Activated naive CD8-positive, alpha-beta T cell treated with anti-CD3 and anti-CD28 coated beads, Interleukin-2, amount 50 U/mL, for 24 hours (primary cell): Measurements from ENCODE around the gene RAB3C.
A peak's percentile ranks its signal among the peaks of the same experiment; 100 is the strongest.

ENCODE experiments used
- ATAC-seq: fragments of 150-1000 bp; cut with Tn5 transposase; one replicate; pipeline ENCODE4 v1.10.0; 2021
- DNase-seq: peaks from one replicate; pipeline ENCODE4 v3.0.0; 2021
- H3K27ac Mint-ChIP-seq: one replicate; pipeline ENCODE4 v1.8.0; 2021; ENCODE audit warnings: mild to moderate bottlenecking, mixed read lengths
- H3K27me3 Mint-ChIP-seq: one replicate; pipeline ENCODE4 v1.8.0; 2021; ENCODE audit warnings: mixed read lengths
- H3K36me3 Mint-ChIP-seq: one replicate; pipeline ENCODE4 v1.8.0; 2021; ENCODE audit warnings: low read depth, mixed read lengths
- H3K4me1 Mint-ChIP-seq: one replicate; pipeline ENCODE4 v1.8.0; 2021; ENCODE audit warnings: mixed read lengths
- H3K4me3 Mint-ChIP-seq: one replicate; pipeline ENCODE4 v1.8.0; 2021; ENCODE audit warnings: mild to moderate bottlenecking, moderate library complexity, mixed read lengths
- H3K9me3 Mint-ChIP-seq: one replicate; pipeline ENCODE4 v1.8.0; 2021; ENCODE audit warnings: mixed read lengths

Gene RAB3C

DNA sequence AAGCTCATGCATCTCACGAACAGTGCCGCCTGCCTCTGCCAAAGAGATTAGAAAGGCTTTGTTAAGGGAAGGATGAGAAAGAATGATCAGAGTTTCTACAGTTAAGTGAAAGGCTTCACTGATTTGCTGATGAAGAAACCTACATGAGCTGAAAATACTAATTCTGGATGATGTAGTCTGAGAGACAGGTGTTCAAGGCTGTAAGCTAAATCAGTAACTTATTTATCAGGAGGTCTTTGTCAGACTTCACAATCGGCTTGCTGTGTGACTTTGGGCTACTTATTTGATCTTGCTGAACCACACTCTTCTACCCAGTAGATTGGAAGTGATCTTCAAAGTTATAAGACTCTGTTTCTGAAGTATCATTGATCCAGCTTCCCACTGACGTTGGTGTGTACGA is 264.2 kb downstream of the RAB3C start:
- ATAC-seq (no peak), DNase-seq (no peak)
- H3K4me1 Mint-ChIP-seq = no peaks in the 10 kb centered on the region
- H3K36me3 Mint-ChIP-seq = no peaks in the 10 kb centered on the region
- no peaks in the 10 kb centered on the region for H3K9me3 Mint-ChIP-seq
- no peak overlapping the region for H3K27ac Mint-ChIP-seq
- H3K27me3 Mint-ChIP-seq = no peaks in the 10 kb centered on the region
- no peak overlapping the region for H3K4me3 Mint-ChIP-seq

DNA sequence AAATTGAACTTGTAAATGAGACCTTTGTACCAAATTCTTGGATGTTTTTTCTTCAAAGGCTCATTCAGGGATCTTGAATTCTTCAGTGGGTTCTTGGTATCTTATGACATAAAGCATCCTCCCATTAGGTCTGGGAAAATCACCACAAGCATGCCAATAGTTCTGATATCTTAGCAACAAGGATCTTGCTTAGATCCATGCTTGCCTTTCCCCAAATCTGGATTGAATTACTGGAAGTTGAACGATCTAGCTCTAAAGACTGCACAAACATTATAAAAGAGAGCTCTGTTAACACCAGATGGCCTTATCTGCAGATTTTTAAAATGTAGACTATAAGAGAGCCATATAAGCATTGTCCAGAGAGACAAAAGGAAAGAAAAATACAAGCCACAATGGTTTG is 266.3 kb downstream of the RAB3C start:
- H3K27ac Mint-ChIP-seq = no peak overlapping the region
- H3K27me3 Mint-ChIP-seq = no peaks in the 10 kb centered on the region
- ATAC-seq (no peak), DNase-seq (no peak)
- H3K4me1 Mint-ChIP-seq = no peaks in the 10 kb centered on the region
- H3K4me3 Mint-ChIP-seq = no peak overlapping the region
- no peaks in the 10 kb centered on the region for H3K36me3 Mint-ChIP-seq
- no peaks in the 10 kb centered on the region for H3K9me3 Mint-ChIP-seq

DNA sequence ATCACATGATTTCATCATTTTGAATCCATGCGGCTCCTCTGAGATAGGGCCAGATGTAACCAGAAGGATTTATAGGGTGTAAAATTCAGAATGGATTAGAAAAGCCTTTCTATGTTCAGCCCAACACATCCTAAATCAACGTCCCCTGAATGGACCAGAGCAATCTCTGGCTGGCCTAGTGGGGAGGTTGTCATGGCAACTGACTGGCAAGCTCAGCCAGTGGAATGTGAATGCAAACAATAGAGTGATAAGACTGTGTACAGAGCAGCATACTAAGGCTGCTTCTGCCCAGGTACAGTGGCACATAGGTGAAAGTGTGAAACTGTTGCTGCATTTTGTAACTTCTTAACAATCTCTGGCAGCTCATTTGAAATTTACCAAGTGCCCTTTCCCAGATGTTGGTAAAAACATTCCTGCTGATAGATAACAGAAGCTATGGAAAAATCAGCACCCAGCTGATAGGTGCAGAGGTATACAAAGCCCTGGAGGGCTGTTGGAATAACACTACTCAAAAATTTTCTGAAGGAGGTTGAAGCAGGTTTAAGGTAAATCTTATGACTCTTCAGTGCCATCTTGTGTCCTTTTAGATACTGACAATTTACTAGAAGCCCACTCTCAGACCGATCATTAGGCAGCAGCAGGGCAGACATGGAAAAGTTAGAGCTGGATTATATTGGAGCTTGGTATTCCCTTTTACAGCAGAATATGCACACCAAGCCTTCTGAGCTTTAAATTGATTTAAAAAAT is 267.2 kb downstream of the RAB3C start:
- Mint-ChIP-seq H3K4me1 (no peaks in the 10 kb centered on the region), H3K9me3 (no peaks in the 10 kb centered on the region), H3K36me3 (no peaks in the 10 kb centered on the region), H3K4me3 (no peak overlapping the region), H3K27me3 (no peaks in the 10 kb centered on the region), H3K27ac (no peak overlapping the region)
- ATAC-seq (no peak), DNase-seq (no peak)

DNA sequence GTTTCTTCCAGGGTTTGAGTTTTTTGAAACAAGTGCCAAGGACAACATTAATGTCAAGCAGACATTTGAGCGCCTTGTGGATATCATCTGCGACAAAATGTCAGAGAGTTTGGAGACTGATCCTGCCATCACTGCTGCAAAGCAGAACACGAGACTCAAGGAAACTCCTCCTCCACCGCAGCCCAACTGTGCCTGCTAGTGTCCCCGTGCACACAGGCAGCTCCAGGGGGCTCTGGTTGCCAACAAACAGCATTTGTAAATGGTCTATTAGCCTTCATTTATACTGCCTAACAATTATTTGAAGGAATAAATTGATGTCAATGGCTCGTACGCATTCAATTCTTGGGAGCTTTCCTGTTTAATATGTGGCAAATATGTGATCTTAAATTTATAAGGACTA is 268.3 kb downstream of the RAB3C start:
- Mint-ChIP-seq H3K27ac (no peak overlapping the region), H3K36me3 (no peaks in the 10 kb centered on the region), H3K4me3 (no peak overlapping the region), H3K27me3 (no peaks in the 10 kb centered on the region), H3K4me1 (no peaks in the 10 kb centered on the region), H3K9me3 (no peaks in the 10 kb centered on the region)
- no peak for DNase-seq
- ATAC-seq = no peak

DNA sequence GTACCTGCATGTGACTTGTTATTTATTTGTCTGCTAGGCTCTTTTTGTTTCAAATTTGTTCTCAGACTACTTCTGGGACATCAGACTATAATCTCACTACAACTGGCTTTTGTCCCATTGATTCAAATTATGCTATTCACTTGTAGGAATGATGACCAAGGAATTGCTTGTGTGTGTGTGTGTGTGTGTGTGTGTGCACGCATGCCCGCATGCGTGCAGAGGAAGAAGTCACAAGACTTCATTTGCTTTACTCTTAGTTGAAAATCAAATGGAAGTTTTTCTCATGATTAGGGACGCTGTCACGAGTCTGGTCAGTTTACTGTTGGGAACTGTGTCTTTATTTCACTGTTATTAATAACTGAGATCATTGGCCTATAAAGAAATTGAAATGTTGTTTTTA is 268.7 kb downstream of the RAB3C start:
- no peak for ATAC-seq

DNA sequence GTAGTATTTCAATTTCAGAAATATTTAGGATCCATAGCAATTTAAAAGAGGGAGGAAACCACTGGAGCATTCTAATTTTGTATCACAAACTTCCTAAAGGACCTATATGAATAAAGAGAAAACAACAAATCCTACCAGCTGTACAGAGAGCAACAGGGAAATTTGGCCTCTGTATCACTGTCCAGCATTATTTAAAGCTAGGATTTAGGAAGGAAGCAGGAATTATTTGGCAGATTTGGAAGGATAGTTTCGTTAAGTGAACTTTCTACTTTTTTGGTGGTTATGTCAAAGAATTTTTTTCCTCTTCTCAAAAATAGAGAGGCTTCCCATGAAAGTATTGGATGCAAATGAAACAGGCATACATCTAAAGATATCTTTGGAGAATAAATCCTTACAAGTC is 269.7 kb downstream of the RAB3C start:
- H3K36me3 Mint-ChIP-seq = no peaks in the 10 kb centered on the region
- no peak overlapping the region for H3K4me3 Mint-ChIP-seq
- no peaks in the 10 kb centered on the region for H3K27me3 Mint-ChIP-seq
- DNase-seq (no peak), ATAC-seq (no peak)
- no peaks in the 10 kb centered on the region for H3K4me1 Mint-ChIP-seq
- no peaks in the 10 kb centered on the region for H3K9me3 Mint-ChIP-seq
- no peak overlapping the region for H3K27ac Mint-ChIP-seq

More for the DNA sequence above, 268.7 kb downstream of the RAB3C start:
- Mint-ChIP-seq H3K9me3 (no peaks in the 10 kb centered on the region), H3K4me1 (no peaks in the 10 kb centered on the region), H3K4me3 (no peak overlapping the region), H3K36me3 (no peaks in the 10 kb centered on the region), H3K27me3 (no peaks in the 10 kb centered on the region), H3K27ac (no peak overlapping the region)
- no peak for DNase-seq

DNA sequence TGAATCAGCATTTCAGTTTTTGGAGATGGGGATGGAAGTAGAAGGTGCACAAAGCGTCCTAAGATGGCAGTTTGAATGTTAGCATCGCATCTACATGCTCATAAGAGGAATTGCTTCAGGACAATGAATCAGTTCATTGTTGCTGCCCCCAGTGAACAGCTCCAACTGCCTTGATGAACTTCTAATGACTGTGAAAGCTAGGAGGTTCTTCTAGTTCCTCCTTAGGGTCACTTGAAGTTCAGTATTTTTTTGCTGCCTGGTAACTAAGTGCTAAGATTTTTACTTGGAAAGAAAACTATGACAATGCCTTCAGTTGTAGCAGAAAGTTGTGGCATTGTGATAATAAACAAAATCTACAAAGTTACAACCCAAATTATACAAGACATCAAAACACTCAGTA is 271.6 kb downstream of the RAB3C start:
- no peak overlapping the region for H3K27ac Mint-ChIP-seq
- no peaks in the 10 kb centered on the region for H3K36me3 Mint-ChIP-seq
- H3K4me3 Mint-ChIP-seq = no peak overlapping the region
- DNase-seq (no peak), ATAC-seq (no peak)
- no peaks in the 10 kb centered on the region for H3K27me3 Mint-ChIP-seq
- no peaks in the 10 kb centered on the region for H3K9me3 Mint-ChIP-seq
- no peaks in the 10 kb centered on the region for H3K4me1 Mint-ChIP-seq

DNA sequence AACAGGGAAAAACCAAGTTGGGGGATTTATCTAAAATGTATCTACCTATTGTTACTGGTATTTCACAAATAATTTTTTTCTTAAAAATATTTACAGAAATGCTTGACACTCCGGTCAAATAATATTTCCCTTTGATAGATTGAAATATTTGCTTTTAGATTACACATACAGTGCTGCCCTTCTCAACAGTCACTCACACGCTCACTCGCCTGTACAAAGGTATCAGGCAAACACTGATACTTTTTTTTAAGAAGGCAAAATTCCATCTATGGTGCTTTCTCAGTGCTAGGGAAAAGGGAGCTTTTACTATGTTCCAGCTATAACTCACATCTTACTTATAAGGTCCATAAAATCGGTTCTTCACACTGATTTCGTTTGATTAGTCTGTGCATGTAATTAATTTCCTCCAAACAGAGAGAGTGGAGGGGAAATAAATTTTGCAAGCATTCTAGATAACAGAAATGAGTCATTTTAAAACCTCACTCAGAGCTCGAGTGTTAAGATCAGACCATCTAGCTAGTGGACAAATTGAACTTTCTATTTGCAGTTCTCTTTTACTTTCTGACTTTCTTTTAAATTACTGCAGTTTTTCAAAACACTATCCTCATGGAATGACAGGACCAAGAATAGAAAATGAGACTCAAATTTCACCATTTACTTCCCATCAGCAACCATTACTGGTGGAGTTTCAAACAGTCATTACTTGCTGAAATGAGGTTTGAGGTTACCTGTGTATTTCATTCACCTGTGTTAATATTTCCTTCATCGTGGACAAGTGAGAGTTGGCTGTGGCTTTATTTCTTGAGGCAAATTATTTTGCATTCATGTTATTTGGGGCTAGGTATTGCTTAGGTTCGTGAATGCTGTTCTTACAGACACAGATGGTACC is 273.2 kb downstream of the RAB3C start:
- no peaks in the 10 kb centered on the region for H3K4me1 Mint-ChIP-seq
- H3K36me3 Mint-ChIP-seq = no peaks in the 10 kb centered on the region
- no peaks in the 10 kb centered on the region for H3K9me3 Mint-ChIP-seq
- H3K27ac Mint-ChIP-seq = no peak overlapping the region
- no peak overlapping the region for H3K4me3 Mint-ChIP-seq
- no peak for ATAC-seq
- DNase-seq = no peak
- H3K27me3 Mint-ChIP-seq = no peaks in the 10 kb centered on the region

DNA sequence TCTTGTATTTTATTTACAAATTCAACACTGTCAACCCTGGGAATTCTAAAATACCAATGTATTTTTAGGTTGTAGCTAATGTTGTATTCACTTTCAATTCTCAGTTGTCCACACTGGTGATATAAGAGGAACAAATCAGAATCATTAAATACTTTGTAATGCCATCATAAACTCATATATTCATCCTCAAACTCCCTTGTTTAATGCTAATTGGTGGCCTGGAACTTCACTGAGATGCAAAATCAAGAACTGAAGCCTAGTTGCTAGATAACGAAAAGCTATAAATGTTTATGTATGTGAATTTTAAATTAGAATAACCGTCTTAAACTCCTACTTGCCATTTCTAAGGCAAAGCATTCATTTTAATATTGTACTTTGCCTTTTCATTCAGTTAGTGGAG is 274.7 kb downstream of the RAB3C start:
- no peaks in the 10 kb centered on the region for H3K27me3 Mint-ChIP-seq
- no peaks in the 10 kb centered on the region for H3K4me1 Mint-ChIP-seq
- no peaks in the 10 kb centered on the region for H3K36me3 Mint-ChIP-seq
- H3K27ac Mint-ChIP-seq = no peak overlapping the region
- ATAC-seq (no peak), DNase-seq (no peak)
- H3K9me3 Mint-ChIP-seq = no peaks in the 10 kb centered on the region
- no peak overlapping the region for H3K4me3 Mint-ChIP-seq

DNA sequence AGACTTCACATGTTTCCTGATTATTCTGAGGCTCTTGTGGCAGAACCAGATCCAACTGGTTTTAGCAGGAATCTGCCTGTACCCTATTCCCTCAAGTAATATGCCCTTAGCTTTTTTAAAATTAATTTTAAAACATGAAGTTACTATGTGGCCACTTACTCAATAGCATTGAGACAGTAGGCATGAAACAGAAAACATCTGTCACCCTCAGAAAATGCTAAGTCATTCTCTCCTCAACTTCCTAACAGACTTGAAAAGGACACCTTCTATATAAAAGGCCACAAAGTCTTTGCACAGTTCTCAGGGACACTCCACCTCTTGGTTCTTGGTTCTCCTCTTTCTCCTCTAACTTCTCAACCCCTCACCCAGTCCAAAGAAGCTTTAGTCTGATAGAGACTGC is 277.8 kb downstream of the RAB3C start:
- H3K27me3 Mint-ChIP-seq = peaks cover 2% of the 10 kb centered on the region
- ATAC-seq = no peak
- H3K36me3 Mint-ChIP-seq = no peaks in the 10 kb centered on the region
- H3K9me3 Mint-ChIP-seq = no peaks in the 10 kb centered on the region
- H3K4me1 Mint-ChIP-seq = no peaks in the 10 kb centered on the region
- no peak overlapping the region for H3K27ac Mint-ChIP-seq
- no peak for DNase-seq
- no peak overlapping the region for H3K4me3 Mint-ChIP-seq

DNA sequence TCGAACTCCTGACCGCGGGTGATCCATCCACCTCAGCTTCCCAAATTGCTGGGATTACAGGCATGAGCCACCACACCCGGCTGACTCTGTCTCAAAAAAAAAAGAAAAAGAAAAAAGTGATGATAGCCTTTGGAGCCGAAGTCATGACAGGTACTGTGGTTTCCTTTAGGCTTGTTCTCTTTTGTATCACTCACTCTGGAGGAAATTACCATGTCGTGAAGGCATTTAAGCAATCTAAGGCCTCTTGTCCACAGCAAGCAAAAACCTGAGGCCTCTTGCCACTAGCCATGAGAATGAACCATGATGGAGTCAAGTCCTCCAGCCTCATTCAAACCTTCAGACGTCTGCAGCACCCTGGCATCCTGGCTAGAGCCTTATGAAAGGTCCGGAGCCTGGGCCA is 286.1 kb downstream of the RAB3C start:
- Mint-ChIP-seq H3K4me1 (no peaks in the 10 kb centered on the region), H3K4me3 (no peak overlapping the region), H3K36me3 (no peaks in the 10 kb centered on the region), H3K27me3 (peaks cover 6% of the 10 kb centered on the region), H3K9me3 (no peaks in the 10 kb centered on the region), H3K27ac (no peak overlapping the region)
- ATAC-seq (no peak), DNase-seq (no peak)

DNA sequence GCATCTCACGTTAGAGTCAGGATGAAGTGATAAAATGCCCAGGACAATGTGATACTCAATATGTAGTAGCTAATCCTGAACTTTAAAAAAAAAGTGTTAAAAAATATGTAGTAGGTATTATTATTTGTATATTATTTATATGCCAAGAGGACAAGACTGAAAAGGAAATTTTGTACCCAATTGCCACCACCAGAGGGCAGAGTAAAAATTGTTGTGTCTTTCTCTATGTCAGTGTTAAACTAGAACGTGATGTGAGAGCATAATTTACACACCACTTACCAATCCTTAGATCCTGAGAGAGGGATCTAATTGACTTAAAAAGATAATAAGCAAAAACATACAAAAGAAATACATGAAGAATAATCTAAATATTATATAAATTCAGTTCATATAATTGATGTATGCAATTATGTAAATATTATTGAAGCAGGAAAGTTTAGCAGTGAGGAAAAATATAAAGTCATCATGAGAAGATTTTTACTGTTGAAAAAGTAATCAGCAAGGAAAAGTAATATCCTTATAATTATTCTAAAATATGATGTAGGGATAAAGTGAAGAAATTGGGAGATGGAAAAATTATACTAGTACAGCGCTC is 288.9 kb downstream of the RAB3C start:
- Mint-ChIP-seq H3K4me1 (no peaks in the 10 kb centered on the region), H3K9me3 (no peaks in the 10 kb centered on the region), H3K27ac (no peak overlapping the region), H3K4me3 (no peak overlapping the region), H3K27me3 (peaks cover 8% of the 10 kb centered on the region), H3K36me3 (no peaks in the 10 kb centered on the region)
- DNase-seq = peak; percentile 19
- ATAC-seq = no peak

DNA sequence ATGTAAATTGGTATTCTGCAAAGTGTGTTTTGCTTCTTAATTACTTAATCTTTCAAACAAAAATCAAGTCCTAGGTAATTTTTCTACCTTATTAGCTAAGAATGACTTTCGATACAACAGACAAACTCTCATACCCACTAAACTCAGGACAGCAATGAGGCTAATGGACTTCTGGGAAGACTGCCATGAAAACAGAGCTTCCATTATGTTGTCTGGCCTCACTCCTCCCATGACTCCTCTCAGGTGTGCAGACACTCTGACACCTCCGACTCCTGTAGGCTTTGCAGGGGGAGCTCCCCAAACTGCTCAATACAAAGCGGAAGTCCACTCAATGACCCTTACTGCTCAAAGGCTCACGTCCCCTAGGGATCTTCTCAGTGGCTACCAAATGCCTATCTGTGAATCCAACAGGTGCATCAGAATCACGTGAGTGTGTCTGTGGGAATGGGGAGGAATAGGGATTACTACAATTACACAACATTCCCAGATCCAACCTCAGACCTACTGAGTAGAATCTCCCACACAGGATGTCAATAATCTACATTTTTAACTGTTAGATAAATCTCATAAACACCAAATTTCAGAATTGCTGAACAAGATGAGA is 289.9 kb downstream of the RAB3C start:
- ATAC-seq (no peak), DNase-seq (no peak)
- Mint-ChIP-seq H3K9me3 (no peaks in the 10 kb centered on the region), H3K27me3 (peaks cover 14% of the 10 kb centered on the region), H3K4me1 (no peaks in the 10 kb centered on the region), H3K27ac (no peak overlapping the region), H3K4me3 (no peak overlapping the region), H3K36me3 (no peaks in the 10 kb centered on the region)

DNA sequence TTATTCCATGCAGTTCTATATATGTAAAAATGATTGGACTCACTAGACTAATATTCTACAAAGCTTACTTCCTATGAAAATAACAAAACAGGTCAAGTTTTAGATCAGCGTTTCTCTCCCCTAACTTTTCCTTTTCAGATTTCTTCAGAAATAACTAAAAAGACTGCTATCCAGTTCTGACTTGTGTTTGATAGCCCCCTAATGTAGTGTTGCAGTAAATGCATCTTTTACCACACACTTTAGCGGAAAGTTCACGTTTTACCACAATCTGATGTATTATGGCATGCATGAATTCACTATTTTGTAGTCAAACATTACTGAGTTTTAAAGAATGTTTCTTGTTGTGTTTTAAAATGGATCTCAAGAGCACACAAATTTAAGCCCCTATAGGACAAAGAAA is 292.7 kb downstream of the RAB3C start:
- ATAC-seq (no peak), DNase-seq (no peak)
- H3K9me3 Mint-ChIP-seq = no peaks in the 10 kb centered on the region
- H3K4me1 Mint-ChIP-seq = no peaks in the 10 kb centered on the region
- no peak overlapping the region for H3K27ac Mint-ChIP-seq
- no peaks in the 10 kb centered on the region for H3K36me3 Mint-ChIP-seq
- H3K27me3 Mint-ChIP-seq = peaks cover 12% of the 10 kb centered on the region
- no peak overlapping the region for H3K4me3 Mint-ChIP-seq

DNA sequence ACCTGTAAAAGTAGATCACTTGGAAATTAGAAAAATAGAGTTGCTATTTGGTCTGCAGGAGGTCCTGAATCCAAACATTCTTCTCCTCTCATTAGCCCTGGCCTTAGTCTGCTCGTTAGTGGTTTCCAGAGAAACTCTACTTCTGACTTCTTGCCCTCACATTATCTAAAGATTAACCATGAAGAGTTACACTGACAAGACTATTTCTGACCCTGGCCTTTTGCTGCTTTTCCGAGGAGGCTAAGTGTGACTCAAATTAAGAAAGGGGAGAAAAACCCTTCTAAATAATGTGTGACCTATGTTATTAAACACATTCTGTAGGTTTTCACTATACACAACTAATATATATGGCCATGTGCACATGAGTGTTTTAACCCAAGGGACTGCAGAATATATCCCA is 302.4 kb downstream of the RAB3C start:
- ATAC-seq = no peak
- no peaks in the 10 kb centered on the region for H3K9me3 Mint-ChIP-seq
- no peak overlapping the region for H3K27ac Mint-ChIP-seq

More for the DNA sequence above, 302.4 kb downstream of the RAB3C start:
- Mint-ChIP-seq H3K27me3 (peaks cover 5% of the 10 kb centered on the region), H3K36me3 (no peaks in the 10 kb centered on the region), H3K4me3 (no peak overlapping the region), H3K4me1 (peaks cover 17% of the 10 kb centered on the region)
- DNase-seq = no peak
